Measurements from ENCODE around the gene PCCA.

The PCCA gene

GRCh38 chr13:100476963-100477362 is 388.1 kb downstream of the PCCA start:
- no peak for DNase-seq

- no peak for DNase-seq
Observed at GRCh38 chr13:100478107-100478809, 389.4 kb downstream of the PCCA start.

GRCh38 chr13:100480676-100481075 is 391.8 kb downstream of the PCCA start:
- no peak for DNase-seq

- DNase-seq: no peak
Observed at GRCh38 chr13:100483139-100483538, 394.2 kb downstream of the PCCA start.

GRCh38 chr13:100483841-100484381 is 395.0 kb downstream of the PCCA start:
- no peak for DNase-seq

- no peak for DNase-seq
Observed at GRCh38 chr13:100484702-100485101, 395.8 kb downstream of the PCCA start.

GRCh38 chr13:100485265-100485664 is 396.4 kb downstream of the PCCA start:
- DNase-seq: no peak

GRCh38 chr13:100490692-100491091 is 401.8 kb downstream of the PCCA start:
- no peak for DNase-seq

GRCh38 chr13:100491164-100491842 is 402.4 kb downstream of the PCCA start:
- DNase-seq: no peak

GRCh38 chr13:100493418-100493817 is 404.5 kb downstream of the PCCA start:
- no peak for DNase-seq

GRCh38 chr13:100495455-100495854 is 406.6 kb downstream of the PCCA start:
- DNase-seq: no peak

GRCh38 chr13:100497389-100497788 is 408.5 kb downstream of the PCCA start:
- DNase-seq: no peak

GRCh38 chr13:100502446-100502845 is 413.6 kb downstream of the PCCA start:
- DNase-seq: no peak

GRCh38 chr13:100503622-100504021 is 414.7 kb downstream of the PCCA start:
- DNase-seq: no peak

GRCh38 chr13:100506154-100506553 is 417.3 kb downstream of the PCCA start:
- peak; percentile 58 for DNase-seq

- no peak for DNase-seq
Observed at GRCh38 chr13:100506600-100507422, 417.9 kb downstream of the PCCA start.

- DNase-seq: no peak
Observed at GRCh38 chr13:100508455-100508854, 419.6 kb downstream of the PCCA start.

- DNase-seq: no peak
Observed at GRCh38 chr13:100508996-100509395, 420.1 kb downstream of the PCCA start.

GRCh38 chr13:100510208-100510957 is 421.5 kb downstream of the PCCA start:
- no peak for DNase-seq

GRCh38 chr13:100511466-100511865 is 422.6 kb downstream of the PCCA start:
- DNase-seq: no peak

- no peak for DNase-seq
Observed at GRCh38 chr13:100512422-100512821, 423.5 kb downstream of the PCCA start.

GRCh38 chr13:100513171-100513570 is 424.3 kb downstream of the PCCA start:
- no peak for DNase-seq

Measured in stimulated activated CD4-positive, alpha-beta T cell treated with anti-CD3 and anti-CD28 coated beads, Interleukin-1b, Interleukin-23, amount 100 ng/mL, for 48 hours (primary cell).